ENCODE results near the gene ZNF665.

GRCh38 chr19:53183146-53183764 is 9.9 kb downstream of the ZNF665 start:
- TF ChIP-seq, protein P1, sequence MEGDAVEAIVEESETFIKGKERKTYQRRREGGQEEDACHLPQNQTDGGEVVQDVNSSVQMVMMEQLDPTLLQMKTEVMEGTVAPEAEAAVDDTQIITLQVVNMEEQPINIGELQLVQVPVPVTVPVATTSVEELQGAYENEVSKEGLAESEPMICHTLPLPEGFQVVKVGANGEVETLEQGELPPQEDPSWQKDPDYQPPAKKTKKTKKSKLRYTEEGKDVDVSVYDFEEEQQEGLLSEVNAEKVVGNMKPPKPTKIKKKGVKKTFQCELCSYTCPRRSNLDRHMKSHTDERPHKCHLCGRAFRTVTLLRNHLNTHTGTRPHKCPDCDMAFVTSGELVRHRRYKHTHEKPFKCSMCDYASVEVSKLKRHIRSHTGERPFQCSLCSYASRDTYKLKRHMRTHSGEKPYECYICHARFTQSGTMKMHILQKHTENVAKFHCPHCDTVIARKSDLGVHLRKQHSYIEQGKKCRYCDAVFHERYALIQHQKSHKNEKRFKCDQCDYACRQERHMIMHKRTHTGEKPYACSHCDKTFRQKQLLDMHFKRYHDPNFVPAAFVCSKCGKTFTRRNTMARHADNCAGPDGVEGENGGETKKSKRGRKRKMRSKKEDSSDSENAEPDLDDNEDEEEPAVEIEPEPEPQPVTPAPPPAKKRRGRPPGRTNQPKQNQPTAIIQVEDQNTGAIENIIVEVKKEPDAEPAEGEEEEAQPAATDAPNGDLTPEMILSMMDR (IDR thresholded peaks at IDR 0.05): no peak
- no peak for TF ChIP-seq POLR2A (IDR thresholded peaks at IDR 0.05)
